Bronchial epithelial cell (primary cell): ENCODE results near the gene OR2B6. TPM values are rescaled to one million over a fixed set of nuclear protein-coding genes. Genes with fewer than 3 reads are reported as not detected.
"Not testable (repeated sequence)": the region's sequence is repeated elsewhere in the genome, so short reads cannot be mapped to it uniquely, and the experiment has no call there.

Experiments
- DNase-seq: peaks from one replicate; pipeline ENCODE4 v3.0.0-alpha.2; 2010; ENCODE audit warnings: low read depth
- FAIRE-seq: peaks from 2 replicates; lab custom pipeline; 2011; peaks lifted over from hg19 to GRCh38; lab: Jason Lieb, UNC
- H3K27me3 ChIP-seq: 2 replicates; pipeline ENCODE4 v1.5.1; 2011; ENCODE audit warnings: low read length; ENCODE audit not compliant: control insufficient read depth, insufficient read depth
- H3K36me3 ChIP-seq: 2 replicates; pipeline ENCODE4 v1.5.1; 2011; ENCODE audit warnings: low read length; ENCODE audit not compliant: control insufficient read depth, insufficient read depth
- H3K4me3 ChIP-seq: 2 replicates; pipeline ENCODE4 v1.5.1; 2011; ENCODE audit warnings: mild to moderate bottlenecking, low read depth, low read length, control low read depth
- CTCF ChIP-seq: IDR thresholded peaks from 2 replicates; pipeline ENCODE4 v1.5.1; 2011; ENCODE audit warnings: mild to moderate bottlenecking, moderate library complexity, low read length, control low read depth, inconsistent platforms; ENCODE audit not compliant: insufficient read depth, severe bottlenecking
- total RNA-seq: library from RNA; depleted of rRNA; stranded (reverse); fragments of >200 nt; gene quantifications from 2 replicates; pipeline ENCODE4 v1.2.1, GENCODE V29; 2014

OR2B6 gene
- total RNA-seq, 1 donor from 2014 or later: not detected

DNA sequence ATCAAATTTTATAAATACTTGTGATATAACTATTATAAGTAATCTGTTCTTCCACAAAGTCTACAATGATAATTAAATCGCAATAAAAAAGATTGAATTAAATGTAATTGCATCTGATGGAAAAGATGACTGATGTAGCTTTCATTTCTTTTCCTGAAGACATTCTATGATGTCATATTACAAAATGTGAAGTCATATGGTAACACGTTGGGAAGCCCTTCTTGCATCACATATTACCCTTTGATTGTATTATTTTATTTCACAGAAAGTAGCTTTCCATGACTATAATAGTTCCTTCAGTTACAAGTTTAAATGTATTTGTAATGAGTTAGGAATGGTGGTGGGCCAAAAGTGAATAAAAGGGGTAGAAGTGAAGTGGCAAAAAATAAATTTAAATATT lies 25.8 kb upstream of the OR2B6 start:
- no peak for TF ChIP-seq CTCF
- Histone ChIP-seq H3K36me3 (no peaks in the 10 kb centered on the region), H3K27me3 (no peaks in the 10 kb centered on the region), H3K4me3 (no peak overlapping the region)
- no peak for DNase-seq
- no peak for FAIRE-seq

- Histone ChIP-seq H3K36me3 (no peaks in the 10 kb centered on the region), H3K4me3 (no peak overlapping the region), H3K27me3 (no peaks in the 10 kb centered on the region)
- peak; percentile 7 for DNase-seq
- TF ChIP-seq CTCF: no peak
- no peak for FAIRE-seq
These were observed 16.3 kb upstream of the OR2B6 start for GRCh38 chr6:27940766-27941165.

GRCh38 chr6:27943072-27943471 lies 14.0 kb upstream of the OR2B6 start:
- FAIRE-seq, H3K27me3 ChIP-seq, H3K36me3 ChIP-seq, DNase-seq, H3K4me3 ChIP-seq: not testable (repeated sequence)

DNA sequence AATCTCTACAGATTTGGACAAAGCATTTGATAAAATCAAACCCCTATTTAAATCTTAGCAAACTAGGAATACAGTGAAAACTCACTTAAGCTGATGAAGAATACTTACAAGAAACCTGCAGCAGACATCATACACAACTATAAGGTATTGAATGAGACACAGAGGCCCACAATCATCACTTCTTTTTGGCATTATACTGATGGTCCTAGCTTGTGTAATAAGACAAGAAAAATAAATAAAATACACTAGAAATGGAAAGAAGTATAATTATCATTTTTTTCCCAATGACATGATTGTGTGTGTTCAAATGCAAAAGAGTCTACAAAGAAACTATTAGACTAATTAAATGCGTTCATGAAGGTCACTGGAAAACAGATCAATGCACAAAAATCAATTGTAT lies 8.8 kb upstream of the OR2B6 start:
- Histone ChIP-seq H3K4me3 (no peak overlapping the region), H3K27me3 (no peaks in the 10 kb centered on the region), H3K36me3 (no peaks in the 10 kb centered on the region)
- DNase-seq (no peak), FAIRE-seq (no peak)
- no peak for TF ChIP-seq CTCF

GRCh38 chr6:27951040-27951439 lies 6.0 kb upstream of the OR2B6 start:
- Histone ChIP-seq H3K36me3 (no peaks in the 10 kb centered on the region), H3K27me3 (no peaks in the 10 kb centered on the region), H3K4me3 (no peak overlapping the region)
- TF ChIP-seq CTCF: no peak
- FAIRE-seq (no peak), DNase-seq (no peak)

DNA sequence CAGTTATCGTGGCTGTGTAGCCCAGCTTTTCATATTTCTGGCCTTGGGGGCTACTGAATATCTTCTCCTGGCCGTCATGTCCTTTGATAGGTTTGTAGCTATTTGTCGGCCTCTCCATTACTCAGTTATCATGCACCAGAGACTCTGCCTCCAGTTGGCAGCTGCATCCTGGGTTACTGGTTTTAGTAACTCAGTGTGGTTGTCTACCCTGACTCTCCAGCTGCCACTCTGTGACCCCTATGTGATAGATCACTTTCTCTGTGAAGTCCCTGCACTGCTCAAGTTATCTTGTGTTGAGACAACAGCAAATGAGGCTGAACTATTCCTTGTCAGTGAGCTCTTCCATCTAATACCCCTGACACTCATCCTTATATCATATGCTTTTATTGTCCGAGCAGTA lies 475 bp downstream of the OR2B6 start:
- no peak for DNase-seq
- Histone ChIP-seq H3K4me3 (no peak overlapping the region), H3K27me3 (no peaks in the 10 kb centered on the region), H3K36me3 (no peaks in the 10 kb centered on the region)
- FAIRE-seq: no peak
- no peak for TF ChIP-seq CTCF
